ENCODE results near the gene NPC1L1.
A peak's percentile ranks its signal among the peaks of the same experiment; 100 is the strongest.
"Not testable (repeated sequence)": the region's sequence is repeated elsewhere in the genome, so short reads cannot be mapped to it uniquely, and the experiment has no call there.

Gene NPC1L1

DNA sequence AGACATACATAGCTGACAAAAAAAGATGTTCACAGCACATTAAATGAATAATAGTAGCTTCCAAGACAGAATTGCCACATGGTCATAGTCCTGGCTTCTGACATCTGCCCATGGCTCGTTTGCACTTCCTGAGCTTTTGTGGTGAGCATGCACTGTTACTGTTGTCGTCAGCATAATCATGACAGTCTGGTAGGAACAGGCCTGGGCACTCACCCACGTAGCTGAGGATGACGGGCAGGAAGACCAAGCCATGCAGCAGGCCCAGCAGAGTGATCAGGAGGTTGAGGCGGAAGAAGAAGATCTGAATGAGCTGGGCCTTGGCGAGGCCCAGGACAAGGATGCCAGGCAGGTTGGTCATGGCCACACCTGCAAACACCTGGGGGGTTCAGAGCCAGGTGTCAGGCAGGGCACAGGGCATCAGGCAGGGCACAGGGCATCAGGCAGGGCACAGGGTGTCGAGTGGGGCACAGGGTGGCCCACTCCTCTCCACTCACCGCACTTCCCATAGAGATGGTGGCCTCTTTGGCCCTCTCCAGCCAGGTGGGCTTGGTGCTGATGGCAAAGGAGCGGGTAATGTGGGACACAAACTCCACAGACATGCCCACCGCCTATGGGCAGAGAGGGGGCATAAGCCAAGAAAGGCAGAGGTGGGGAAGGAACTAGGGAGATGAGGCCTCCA, 25.4 kb downstream of the NPC1L1 start:
- TF ChIP-seq MYC (IDR thresholded peaks at IDR 0.05; ENCODE audit: low read depth, low read length) (no peak), POLR2A (IDR thresholded peaks at IDR 0.05; ENCODE audit: extremely low read depth, insufficient read length) (no peak)
- TF ChIP-seq, protein P1, sequence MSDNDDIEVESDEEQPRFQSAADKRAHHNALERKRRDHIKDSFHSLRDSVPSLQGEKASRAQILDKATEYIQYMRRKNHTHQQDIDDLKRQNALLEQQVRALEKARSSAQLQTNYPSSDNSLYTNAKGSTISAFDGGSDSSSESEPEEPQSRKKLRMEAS (IDR thresholded peaks at IDR 0.05; ENCODE audit: low read depth, low read length), result no peak
- TF ChIP-seq, protein P2, sequence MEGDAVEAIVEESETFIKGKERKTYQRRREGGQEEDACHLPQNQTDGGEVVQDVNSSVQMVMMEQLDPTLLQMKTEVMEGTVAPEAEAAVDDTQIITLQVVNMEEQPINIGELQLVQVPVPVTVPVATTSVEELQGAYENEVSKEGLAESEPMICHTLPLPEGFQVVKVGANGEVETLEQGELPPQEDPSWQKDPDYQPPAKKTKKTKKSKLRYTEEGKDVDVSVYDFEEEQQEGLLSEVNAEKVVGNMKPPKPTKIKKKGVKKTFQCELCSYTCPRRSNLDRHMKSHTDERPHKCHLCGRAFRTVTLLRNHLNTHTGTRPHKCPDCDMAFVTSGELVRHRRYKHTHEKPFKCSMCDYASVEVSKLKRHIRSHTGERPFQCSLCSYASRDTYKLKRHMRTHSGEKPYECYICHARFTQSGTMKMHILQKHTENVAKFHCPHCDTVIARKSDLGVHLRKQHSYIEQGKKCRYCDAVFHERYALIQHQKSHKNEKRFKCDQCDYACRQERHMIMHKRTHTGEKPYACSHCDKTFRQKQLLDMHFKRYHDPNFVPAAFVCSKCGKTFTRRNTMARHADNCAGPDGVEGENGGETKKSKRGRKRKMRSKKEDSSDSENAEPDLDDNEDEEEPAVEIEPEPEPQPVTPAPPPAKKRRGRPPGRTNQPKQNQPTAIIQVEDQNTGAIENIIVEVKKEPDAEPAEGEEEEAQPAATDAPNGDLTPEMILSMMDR (IDR thresholded peaks at IDR 0.05; ENCODE audit: low read depth, low read length), result no peak
- no peak overlapping the region for H3K4me3 ChIP-seq (ENCODE audit: low read depth, low read length)
- no peak for DNase-seq (ENCODE audit: low read depth)

DNA sequence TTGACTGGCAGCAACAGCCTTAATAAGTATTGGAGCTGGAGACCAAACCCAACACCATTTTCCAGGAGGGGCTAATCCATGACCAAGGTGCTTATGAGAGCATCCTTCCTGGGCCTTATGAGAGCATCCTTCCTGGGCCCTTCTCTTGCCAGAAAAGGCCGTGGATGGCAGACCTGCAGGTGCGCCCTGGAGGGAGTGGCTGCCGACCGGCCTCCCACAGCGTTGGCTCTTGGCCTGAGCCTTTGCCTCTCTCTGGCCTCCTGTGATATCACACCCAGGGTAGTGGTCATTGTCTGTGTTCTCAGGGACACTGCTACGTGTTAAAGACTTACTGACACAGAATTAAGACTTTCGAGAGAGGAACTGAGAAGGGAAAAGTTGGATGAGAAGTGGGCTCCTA, 28.4 kb downstream of the NPC1L1 start:
- DNase-seq (ENCODE audit: low read depth), result no peak

DNA sequence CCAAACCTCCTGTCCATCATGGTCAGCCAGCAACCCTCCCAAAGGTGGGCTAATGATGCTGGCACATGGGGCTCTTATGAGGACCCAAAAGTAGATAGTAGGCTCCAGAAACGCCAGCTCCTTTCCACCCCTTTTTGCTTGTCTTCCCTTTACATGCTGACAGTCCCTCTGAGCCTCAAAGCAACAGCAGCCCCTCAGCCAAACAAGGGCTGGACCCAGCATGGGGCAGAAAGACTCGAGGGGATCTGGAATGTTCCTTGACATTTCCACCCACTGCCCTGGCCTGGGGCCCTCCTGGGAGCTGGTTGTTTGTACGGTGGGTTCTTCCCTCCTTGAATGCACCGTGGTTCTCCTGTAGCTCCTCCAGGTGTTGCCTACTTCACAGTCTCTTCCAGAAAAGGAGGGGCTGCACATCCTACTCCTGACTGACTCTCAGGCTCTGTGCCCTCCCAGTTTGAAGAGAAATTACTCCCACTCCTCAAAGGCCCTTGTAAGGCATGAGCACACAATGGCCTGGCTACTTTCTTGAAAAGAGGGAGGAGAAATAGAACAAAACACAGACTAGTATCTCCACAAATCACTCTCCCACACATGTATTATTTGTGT, 29.2 kb downstream of the NPC1L1 start:
- TF ChIP-seq MYC (IDR thresholded peaks at IDR 0.05; ENCODE audit: low read depth, low read length) (no peak), POLR2A (IDR thresholded peaks at IDR 0.05; ENCODE audit: extremely low read depth, insufficient read length) (no peak)
- TF ChIP-seq, protein P2 (IDR thresholded peaks at IDR 0.05; ENCODE audit: low read depth, low read length), result no peak
- TF ChIP-seq, protein P1 (IDR thresholded peaks at IDR 0.05; ENCODE audit: low read depth, low read length), result no peak
- no peak for DNase-seq (ENCODE audit: low read depth)
- H3K4me3 ChIP-seq (ENCODE audit: low read depth, low read length), result no peak overlapping the region

More for the DNA sequence above, 28.4 kb downstream of the NPC1L1 start:
- TF ChIP-seq MYC (IDR thresholded peaks at IDR 0.05; ENCODE audit: low read depth, low read length), result no peak
- TF ChIP-seq, protein P2 (IDR thresholded peaks at IDR 0.05; ENCODE audit: low read depth, low read length), result no peak
- no peak for TF ChIP-seq POLR2A (IDR thresholded peaks at IDR 0.05; ENCODE audit: extremely low read depth, insufficient read length)
- TF ChIP-seq, protein P1 (IDR thresholded peaks at IDR 0.05; ENCODE audit: low read depth, low read length), result no peak
- no peak overlapping the region for H3K4me3 ChIP-seq (ENCODE audit: low read depth, low read length)

DNA sequence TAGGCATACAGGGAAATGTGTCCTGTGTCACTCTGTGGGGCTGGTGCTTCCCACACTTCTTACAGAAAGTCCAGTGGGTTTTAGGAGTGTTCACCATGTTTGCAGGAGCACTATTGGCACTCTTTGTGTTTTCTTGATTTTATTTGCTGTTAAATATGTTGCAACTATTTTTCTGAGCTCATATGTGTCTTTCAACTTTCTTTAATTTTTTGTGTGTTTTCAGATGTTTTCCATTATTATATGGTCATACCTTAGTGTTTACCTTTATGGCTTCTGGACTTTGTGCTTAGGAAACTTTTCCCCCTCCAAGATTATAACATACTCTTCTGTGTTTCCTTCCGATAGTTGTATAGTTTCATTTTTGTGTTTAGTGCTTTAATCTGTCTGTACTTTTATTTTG, 29.9 kb downstream of the NPC1L1 start:
- no peak for DNase-seq (ENCODE audit: low read depth)
- H3K4me3 ChIP-seq (ENCODE audit: low read depth, low read length), result no peak overlapping the region
- TF ChIP-seq POLR2A (IDR thresholded peaks at IDR 0.05; ENCODE audit: extremely low read depth, insufficient read length), result no peak
- TF ChIP-seq, protein P2 (IDR thresholded peaks at IDR 0.05; ENCODE audit: low read depth, low read length), result no peak
- no peak for TF ChIP-seq MYC (IDR thresholded peaks at IDR 0.05; ENCODE audit: low read depth, low read length)
- TF ChIP-seq, protein P1 (IDR thresholded peaks at IDR 0.05; ENCODE audit: low read depth, low read length), result no peak

DNA sequence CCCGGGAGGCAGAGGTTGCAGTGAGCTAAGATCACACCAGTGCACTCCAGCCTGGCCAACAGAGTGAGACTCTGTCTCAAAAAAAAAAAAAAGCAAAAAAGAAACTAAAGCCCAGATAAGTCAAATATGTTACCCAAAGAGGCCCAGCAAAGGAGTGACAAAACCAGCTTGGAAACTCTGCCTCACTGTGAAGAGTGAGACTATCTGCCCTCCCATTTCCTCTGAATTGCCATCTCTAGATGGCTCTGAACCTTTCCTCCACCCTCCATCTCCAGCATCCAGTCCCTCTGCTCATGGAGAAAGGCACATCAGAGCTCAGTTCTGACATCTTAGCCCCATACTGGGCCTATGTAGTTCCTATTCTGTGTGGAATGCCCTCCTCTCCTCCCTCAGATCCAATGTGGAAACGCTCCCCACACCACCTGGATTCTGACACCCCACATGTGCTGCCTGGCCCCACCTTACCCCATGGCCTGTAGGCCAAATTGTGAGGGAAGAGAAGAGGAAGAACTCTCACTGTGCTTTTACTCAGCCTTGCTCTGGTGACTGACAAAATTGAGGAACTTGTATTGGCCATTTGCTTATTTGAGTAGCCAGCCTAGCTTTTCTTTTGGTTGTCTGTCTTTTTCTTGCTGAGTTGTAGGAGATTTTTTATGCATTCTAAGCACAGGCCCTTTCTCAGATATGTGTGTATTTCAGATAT, 32.7 kb downstream of the NPC1L1 start:
- no peak overlapping the region for H3K4me3 ChIP-seq (ENCODE audit: low read depth, low read length)
- DNase-seq (ENCODE audit: low read depth), result peak; percentile 36
- TF ChIP-seq, protein P1 (IDR thresholded peaks at IDR 0.05; ENCODE audit: low read depth, low read length), result peak; percentile 19; the same call in 1 of the 2 replicates
- TF ChIP-seq, protein P2 (IDR thresholded peaks at IDR 0.05; ENCODE audit: low read depth, low read length), result no peak

DNA sequence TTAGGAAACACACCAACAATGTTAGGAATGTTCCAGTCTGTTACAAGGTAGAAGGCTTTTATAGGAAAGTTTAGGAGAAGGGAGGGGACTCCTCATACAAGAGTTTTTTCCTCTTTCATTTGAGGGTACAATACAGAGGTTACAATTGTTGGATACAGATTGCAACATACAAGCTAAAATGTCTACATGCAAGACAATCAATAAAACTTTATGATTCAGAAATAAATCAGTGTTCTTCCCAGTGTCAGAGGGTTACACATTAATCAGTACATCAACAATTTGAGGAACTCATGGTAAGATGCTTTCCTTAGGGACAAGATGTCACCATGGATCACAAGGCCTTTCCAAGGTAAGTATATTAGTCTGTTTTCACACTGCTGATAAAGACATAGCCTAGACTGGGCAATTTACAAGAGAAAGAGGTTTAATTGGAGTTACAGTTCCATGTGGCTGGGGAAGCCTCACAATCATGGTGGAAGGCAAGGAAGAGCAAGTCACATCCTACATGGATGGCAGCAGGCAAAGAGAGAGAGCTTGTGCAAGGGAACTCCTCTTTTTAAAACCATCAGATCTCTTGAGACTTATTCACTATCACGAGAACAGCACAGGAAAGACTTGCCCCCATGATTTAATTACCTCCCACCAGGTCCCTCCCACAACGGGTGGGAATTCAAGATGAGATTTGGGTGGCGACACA, 34.4 kb downstream of the NPC1L1 start:
- H3K4me3 ChIP-seq (ENCODE audit: low read depth, low read length); DNase-seq (ENCODE audit: low read depth): not testable (repeated sequence)
